NB4 (cell line): ENCODE results near the gene GALNTL6.

Experiments
- MYC ChIP-seq: IDR thresholded peaks from 2 replicates; pipeline ENCODE4 v1.6.1; 2011; ENCODE audit warnings: low read depth, low read length
- POLR2A ChIP-seq: IDR thresholded peaks from 2 replicates; pipeline ENCODE4 v1.6.1; 2011; ENCODE audit warnings: mild to moderate bottlenecking; ENCODE audit not compliant: insufficient read length; ENCODE audit errors: extremely low read depth
- TF ChIP-seq, protein P1 (sequence below): IDR thresholded peaks from one replicate; pipeline ENCODE4 v1.5.1; 2012; ENCODE audit warnings: low read depth, low read length
- TF ChIP-seq, protein P2 (sequence below): IDR thresholded peaks from 2 replicates; pipeline ENCODE4 v1.6.1; 2011; ENCODE audit warnings: low read depth, low read length

- TF ChIP-seq, protein P1, sequence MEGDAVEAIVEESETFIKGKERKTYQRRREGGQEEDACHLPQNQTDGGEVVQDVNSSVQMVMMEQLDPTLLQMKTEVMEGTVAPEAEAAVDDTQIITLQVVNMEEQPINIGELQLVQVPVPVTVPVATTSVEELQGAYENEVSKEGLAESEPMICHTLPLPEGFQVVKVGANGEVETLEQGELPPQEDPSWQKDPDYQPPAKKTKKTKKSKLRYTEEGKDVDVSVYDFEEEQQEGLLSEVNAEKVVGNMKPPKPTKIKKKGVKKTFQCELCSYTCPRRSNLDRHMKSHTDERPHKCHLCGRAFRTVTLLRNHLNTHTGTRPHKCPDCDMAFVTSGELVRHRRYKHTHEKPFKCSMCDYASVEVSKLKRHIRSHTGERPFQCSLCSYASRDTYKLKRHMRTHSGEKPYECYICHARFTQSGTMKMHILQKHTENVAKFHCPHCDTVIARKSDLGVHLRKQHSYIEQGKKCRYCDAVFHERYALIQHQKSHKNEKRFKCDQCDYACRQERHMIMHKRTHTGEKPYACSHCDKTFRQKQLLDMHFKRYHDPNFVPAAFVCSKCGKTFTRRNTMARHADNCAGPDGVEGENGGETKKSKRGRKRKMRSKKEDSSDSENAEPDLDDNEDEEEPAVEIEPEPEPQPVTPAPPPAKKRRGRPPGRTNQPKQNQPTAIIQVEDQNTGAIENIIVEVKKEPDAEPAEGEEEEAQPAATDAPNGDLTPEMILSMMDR = no peak
- TF ChIP-seq POLR2A (no peak), MYC (no peak)
- TF ChIP-seq, protein P2, sequence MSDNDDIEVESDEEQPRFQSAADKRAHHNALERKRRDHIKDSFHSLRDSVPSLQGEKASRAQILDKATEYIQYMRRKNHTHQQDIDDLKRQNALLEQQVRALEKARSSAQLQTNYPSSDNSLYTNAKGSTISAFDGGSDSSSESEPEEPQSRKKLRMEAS = no peak
Observed at GRCh38 chr4:172147687-172148086, 334.5 kb downstream of the GALNTL6 start.
